CD4-positive, alpha-beta T cell (primary cell): ENCODE data around the gene HMCN1. TPM values are rescaled to one million over a fixed set of nuclear protein-coding genes. Genes with fewer than 3 reads are reported as not detected.
"Not testable (repeated sequence)": the region's sequence is repeated elsewhere in the genome, so short reads cannot be mapped to it uniquely, and the experiment has no call there.

Experiments used
- ATAC-seq: fragments of 200-7000 bp; cut with Tn5 transposase; one replicate; pipeline ENCODE4 v1.10.0; 2022; ENCODE audit warnings: mild to moderate bottlenecking; ENCODE audit not compliant: poor library complexity
- CTCF ChIA-PET: fragments of 350-600 bp; sonication (Branson Sonifier 250); formaldehyde crosslinking; loops from one replicate; lab custom pipeline; 2021; ENCODE audit warnings: antibody characterized with exemption, inconsistent platforms; lab: Charles Lee
- POLR2A ChIA-PET: fragments of 350-600 bp; sonication (Branson Sonifier 250); formaldehyde crosslinking; loops from one replicate; lab custom pipeline; 2021; ENCODE audit warnings: antibody characterized with exemption, inconsistent platforms; lab: Charles Lee
- DNase-seq, 14 experiments: peaks; one replicate each; pipeline ENCODE4 v3.0.0-alpha.2; 2013 to 2020; ENCODE audit warnings: mixed read lengths in 2 of 14
- H3K27ac ChIP-seq, 2 donors: one replicate each; pipeline versions ENCODE4 v1.5.1 to v1.7.0; 2013; ENCODE audit warnings: low read length in 2 of 2, low read depth in 1 of 2, mild to moderate bottlenecking in 1 of 2
- H3K27me3 ChIP-seq, 2 experiments: 1 replicate in 1 of 2; 2 replicates in 1 of 2; pipeline versions ENCODE4 v1.6.1 to v1.7.0; 2013; ENCODE audit warnings: low read length in 2 of 2, control low read depth in 1 of 2, mild to moderate bottlenecking in 1 of 2, moderate library complexity in 1 of 2; ENCODE audit not compliant: insufficient read depth in 2 of 2, control insufficient read depth in 1 of 2
- H3K36me3 ChIP-seq: one replicate; pipeline ENCODE4 v1.6.1; 2013; ENCODE audit warnings: low read length, control low read depth; ENCODE audit not compliant: insufficient read depth
- H3K4me1 ChIP-seq: one replicate; pipeline ENCODE4 v1.6.1; 2013; ENCODE audit warnings: low read length, control low read depth; ENCODE audit not compliant: insufficient read depth
- H3K4me3 ChIP-seq: one replicate; pipeline ENCODE4 v1.5.1; 2013; ENCODE audit warnings: mild to moderate bottlenecking, low read length, moderate library complexity
- H3K9me3 ChIP-seq, 2 experiments: 1 replicate in 1 of 2; 2 replicates in 1 of 2; pipeline versions ENCODE4 v1.6.1 to v1.7.0; 2013; ENCODE audit warnings: low read length in 2 of 2, mild to moderate bottlenecking in 2 of 2, control low read depth in 1 of 2, moderate library complexity in 1 of 2; ENCODE audit not compliant: control insufficient read depth in 1 of 2, insufficient read depth in 1 of 2
- H3K27ac Mint-ChIP-seq: one replicate; pipeline ENCODE4 v1.8.0; 2020; ENCODE audit warnings: mixed read lengths
- H3K27me3 Mint-ChIP-seq: one replicate; pipeline ENCODE4 v1.8.0; 2021; ENCODE audit warnings: mixed read lengths
- H3K36me3 Mint-ChIP-seq: one replicate; pipeline ENCODE4 v1.8.0; 2021; ENCODE audit warnings: low read depth, mixed read lengths
- H3K4me1 Mint-ChIP-seq: one replicate; pipeline ENCODE4 v1.8.0; 2021; ENCODE audit warnings: low read depth, mixed read lengths
- H3K4me3 Mint-ChIP-seq: one replicate; pipeline ENCODE4 v1.8.0; 2020; ENCODE audit warnings: mild to moderate bottlenecking, mixed read lengths
- H3K9me3 Mint-ChIP-seq: one replicate; pipeline ENCODE4 v1.8.0; 2020; ENCODE audit warnings: mixed read lengths
- intact Hi-C, 2 experiments: fragments of 100-400 bp; cut with DNase I in 1 of 2; cut with micrococcal nuclease in 1 of 2; formaldehyde crosslinking; loops; one replicate each; pipeline versions ENCODE4 v1.15.1 to v1.9.0; 2023 to 2025; cut with DNase I, micrococcal nuclease
- total RNA-seq, 174 experiments: library from RNA in 2 of 174; stranded (reverse) in 2 of 174; gene quantifications; one replicate each; pipeline ENCODE4 v1.2.3 and lab custom pipeline; 2021 to 2026
- TF ChIP-seq, protein P1 (sequence below): fragments of 200-600 bp; IDR thresholded peaks from one replicate; pipeline ENCODE4 v1.8.0; 2022; ENCODE audit warnings: antibody characterized with exemption, mild to moderate bottlenecking

The HMCN1 gene
- total RNA-seq, 2 experiments from 2014 or later: 0.14 TPM

- no peaks in the 10 kb centered on the region for H3K4me1 ChIP-seq
- H3K36me3 Mint-ChIP-seq: no peaks in the 10 kb centered on the region
- POLR2A ChIA-PET: no interaction called here
- no peaks in the 10 kb centered on the region for H3K9me3 ChIP-seq
- no peaks in the 10 kb centered on the region for H3K4me1 Mint-ChIP-seq
- no peak for ATAC-seq
- no peaks in the 10 kb centered on the region for H3K27me3 ChIP-seq
- peaks cover 4% of the 10 kb centered on the region for H3K27me3 Mint-ChIP-seq
- H3K4me3 ChIP-seq: no peak overlapping the region
- no peak overlapping the region for H3K4me3 Mint-ChIP-seq
- CTCF ChIA-PET: no interaction called here
- H3K27ac Mint-ChIP-seq: no peak overlapping the region
- no peaks in the 10 kb centered on the region for H3K9me3 Mint-ChIP-seq
- no peak overlapping the region for H3K27ac ChIP-seq
- no peak for DNase-seq
- no peaks in the 10 kb centered on the region for H3K36me3 ChIP-seq
- intact Hi-C loops: loop anchor here in 1 of 2 experiments (10.0 kb wide), 1 partner anchor 170 kb away; no protein-coding TSS in a partner anchor
- TF ChIP-seq, protein P1, sequence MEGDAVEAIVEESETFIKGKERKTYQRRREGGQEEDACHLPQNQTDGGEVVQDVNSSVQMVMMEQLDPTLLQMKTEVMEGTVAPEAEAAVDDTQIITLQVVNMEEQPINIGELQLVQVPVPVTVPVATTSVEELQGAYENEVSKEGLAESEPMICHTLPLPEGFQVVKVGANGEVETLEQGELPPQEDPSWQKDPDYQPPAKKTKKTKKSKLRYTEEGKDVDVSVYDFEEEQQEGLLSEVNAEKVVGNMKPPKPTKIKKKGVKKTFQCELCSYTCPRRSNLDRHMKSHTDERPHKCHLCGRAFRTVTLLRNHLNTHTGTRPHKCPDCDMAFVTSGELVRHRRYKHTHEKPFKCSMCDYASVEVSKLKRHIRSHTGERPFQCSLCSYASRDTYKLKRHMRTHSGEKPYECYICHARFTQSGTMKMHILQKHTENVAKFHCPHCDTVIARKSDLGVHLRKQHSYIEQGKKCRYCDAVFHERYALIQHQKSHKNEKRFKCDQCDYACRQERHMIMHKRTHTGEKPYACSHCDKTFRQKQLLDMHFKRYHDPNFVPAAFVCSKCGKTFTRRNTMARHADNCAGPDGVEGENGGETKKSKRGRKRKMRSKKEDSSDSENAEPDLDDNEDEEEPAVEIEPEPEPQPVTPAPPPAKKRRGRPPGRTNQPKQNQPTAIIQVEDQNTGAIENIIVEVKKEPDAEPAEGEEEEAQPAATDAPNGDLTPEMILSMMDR: no peak
Observed at GRCh38 chr1:186154651-186155050, 420.5 kb downstream of the HMCN1 start.

- H3K4me1 Mint-ChIP-seq: no peaks in the 10 kb centered on the region
- Histone ChIP-seq H3K27me3 (no peaks in the 10 kb centered on the region), H3K4me3 (no peak overlapping the region), H3K4me1 (no peaks in the 10 kb centered on the region), H3K36me3 (no peaks in the 10 kb centered on the region), H3K27ac (no peak overlapping the region), H3K9me3 (no peaks in the 10 kb centered on the region)
- DNase-seq (peak in 3 of 14 experiments; percentile 11 to 18 (median 15)), ATAC-seq (no peak)
- H3K36me3 Mint-ChIP-seq: no peaks in the 10 kb centered on the region
- intact Hi-C loops: loop anchor here in 1 of 2 experiments (10.0 kb wide), 1 partner anchor 169 kb away; no protein-coding TSS in a partner anchor
- H3K9me3 Mint-ChIP-seq: no peaks in the 10 kb centered on the region
- peaks cover 4% of the 10 kb centered on the region for H3K27me3 Mint-ChIP-seq
- ChIA-PET CTCF (no interaction called here), POLR2A (no interaction called here)
- H3K4me3 Mint-ChIP-seq: no peak overlapping the region
- TF ChIP-seq, protein P1: peak; percentile 15
- no peak overlapping the region for H3K27ac Mint-ChIP-seq
Observed at GRCh38 chr1:186155594-186155993, 421.4 kb downstream of the HMCN1 start.

GRCh38 chr1:186162895-186163294 lies 428.7 kb downstream of the HMCN1 start:
- POLR2A ChIA-PET, DNase-seq, H3K36me3 Mint-ChIP-seq, H3K4me3 Mint-ChIP-seq, H3K27me3 ChIP-seq, ATAC-seq, H3K9me3 Mint-ChIP-seq, H3K36me3 ChIP-seq, H3K4me3 ChIP-seq, H3K4me1 Mint-ChIP-seq, H3K27ac ChIP-seq, CTCF ChIA-PET, H3K4me1 ChIP-seq, H3K9me3 ChIP-seq, H3K27ac Mint-ChIP-seq, intact Hi-C loops: not testable (repeated sequence)
- peaks cover 33% of the 10 kb centered on the region for H3K27me3 Mint-ChIP-seq

DNA sequence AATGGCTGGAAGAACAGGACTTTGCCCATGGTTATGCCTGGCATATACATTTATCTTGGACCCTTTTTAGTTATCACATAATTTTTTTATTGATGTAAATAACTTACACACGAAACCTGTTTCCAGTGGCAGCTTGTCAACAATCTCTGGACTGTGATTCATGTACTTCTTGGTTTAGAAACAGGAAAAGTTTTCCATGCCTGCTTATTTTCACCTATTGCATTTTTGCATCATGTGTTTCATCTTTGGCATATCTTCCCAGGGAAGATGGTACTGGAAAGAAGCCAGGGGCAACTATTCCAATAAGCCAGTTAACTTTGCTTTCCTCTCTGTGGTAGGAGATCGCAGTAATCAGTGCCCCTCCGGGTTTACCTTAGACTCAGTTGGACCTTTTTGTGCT lies 430.6 kb downstream of the HMCN1 start:
- H3K36me3 Mint-ChIP-seq: no peaks in the 10 kb centered on the region

More for the DNA sequence above, 430.6 kb downstream of the HMCN1 start:
- Histone ChIP-seq H3K4me3 (no peak overlapping the region), H3K4me1 (no peaks in the 10 kb centered on the region), H3K27me3 (no peaks in the 10 kb centered on the region), H3K36me3 (no peaks in the 10 kb centered on the region), H3K27ac (no peak overlapping the region), H3K9me3 (peaks cover 0 to 6% of the 10 kb centered on the region in 2 experiments)
- H3K27me3 Mint-ChIP-seq: peaks cover 49% of the 10 kb centered on the region
- ChIA-PET CTCF (no interaction called here), POLR2A (no interaction called here)
- no peaks in the 10 kb centered on the region for H3K4me1 Mint-ChIP-seq
- TF ChIP-seq, protein P1: no peak
- no peak overlapping the region for H3K4me3 Mint-ChIP-seq
- no peak overlapping the region for H3K27ac Mint-ChIP-seq
- ATAC-seq (no peak), DNase-seq (no peak)
- H3K9me3 Mint-ChIP-seq: no peaks in the 10 kb centered on the region
- intact Hi-C loops: no loop called here
